Sigmoid colon (tissue), 3 donors: Measurements from ENCODE around the gene RPL18.

ENCODE experiments used
- CTCF ChIP-seq, 4 experiments: fragments of 450-650 bp in 3 of 4; fragments of 200-600 bp in 1 of 4; IDR thresholded peaks; one replicate each; pipeline ENCODE4 v1.5.1; 2016 to 2019; ENCODE audit warnings: antibody characterized with exemption in 4 of 4, mild to moderate bottlenecking in 3 of 4, moderate library complexity in 2 of 4
- POLR2A ChIP-seq, 2 donors: fragments of 450-650 bp; IDR thresholded peaks; one replicate each; pipeline ENCODE4 v1.6.1; 2016; ENCODE audit warnings: antibody characterized with exemption in 2 of 2, mild to moderate bottlenecking in 2 of 2, moderate library complexity in 2 of 2

- TF ChIP-seq CTCF (IDR thresholded peaks at IDR 0.05) (no peak), POLR2A (IDR thresholded peaks at IDR 0.05) (peak; percentile 90 to 94)
These were observed at the start of gene RPL18, which contains the start of gene SPHK2 for GRCh38 chr19:48618916-48619691.
